Measurements from ENCODE around the gene DNAJC28.
"Not testable (repeated sequence)": the region's sequence is repeated elsewhere in the genome, so short reads cannot be mapped to it uniquely, and the experiment has no call there.

Gene DNAJC28, protein sequence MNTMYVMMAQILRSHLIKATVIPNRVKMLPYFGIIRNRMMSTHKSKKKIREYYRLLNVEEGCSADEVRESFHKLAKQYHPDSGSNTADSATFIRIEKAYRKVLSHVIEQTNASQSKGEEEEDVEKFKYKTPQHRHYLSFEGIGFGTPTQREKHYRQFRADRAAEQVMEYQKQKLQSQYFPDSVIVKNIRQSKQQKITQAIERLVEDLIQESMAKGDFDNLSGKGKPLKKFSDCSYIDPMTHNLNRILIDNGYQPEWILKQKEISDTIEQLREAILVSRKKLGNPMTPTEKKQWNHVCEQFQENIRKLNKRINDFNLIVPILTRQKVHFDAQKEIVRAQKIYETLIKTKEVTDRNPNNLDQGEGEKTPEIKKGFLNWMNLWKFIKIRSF

DNA sequence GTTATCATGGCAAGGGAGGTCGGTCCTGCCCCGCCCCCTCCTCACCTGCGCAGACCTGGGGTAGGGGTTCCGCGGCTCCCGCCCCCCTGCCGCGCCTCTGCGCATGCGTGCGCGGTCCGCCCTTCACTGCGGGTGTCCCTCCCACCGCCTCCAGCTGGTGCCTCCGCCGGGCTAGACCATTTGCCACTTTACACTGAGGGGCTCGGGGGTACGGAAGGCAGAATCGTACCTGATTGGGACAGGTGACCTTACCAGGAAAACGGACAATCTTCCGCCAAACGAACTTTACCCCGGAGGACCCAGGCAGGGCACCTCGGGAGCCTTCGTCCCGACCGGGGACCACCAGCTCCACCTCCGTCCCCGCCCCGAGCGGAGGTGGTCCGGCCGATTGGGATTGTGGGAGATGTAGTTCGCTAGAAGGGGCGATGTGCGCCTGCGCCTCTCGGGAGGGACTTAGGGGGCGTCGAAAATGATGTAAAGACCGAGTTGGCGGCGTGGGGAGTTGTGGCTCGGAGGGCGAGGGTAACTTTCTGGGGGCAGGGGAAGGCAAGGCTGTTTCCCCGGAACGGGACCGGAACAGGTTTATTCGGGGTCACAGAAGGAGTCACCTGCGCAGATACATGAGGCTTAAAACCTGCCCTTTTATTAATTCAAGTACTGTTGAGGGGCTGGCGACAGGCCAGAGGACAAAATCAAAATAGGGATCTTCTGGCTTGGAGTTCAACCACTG lies at the start of gene DNAJC28:
Gene DNAJC28, minus strand, starts transcription at position 344 of the 730 bp plus-strand sequence. CDS start 2,323 bp downstream, outside the sequence.
- peak; percentile 90 for DNase-seq

DNA sequence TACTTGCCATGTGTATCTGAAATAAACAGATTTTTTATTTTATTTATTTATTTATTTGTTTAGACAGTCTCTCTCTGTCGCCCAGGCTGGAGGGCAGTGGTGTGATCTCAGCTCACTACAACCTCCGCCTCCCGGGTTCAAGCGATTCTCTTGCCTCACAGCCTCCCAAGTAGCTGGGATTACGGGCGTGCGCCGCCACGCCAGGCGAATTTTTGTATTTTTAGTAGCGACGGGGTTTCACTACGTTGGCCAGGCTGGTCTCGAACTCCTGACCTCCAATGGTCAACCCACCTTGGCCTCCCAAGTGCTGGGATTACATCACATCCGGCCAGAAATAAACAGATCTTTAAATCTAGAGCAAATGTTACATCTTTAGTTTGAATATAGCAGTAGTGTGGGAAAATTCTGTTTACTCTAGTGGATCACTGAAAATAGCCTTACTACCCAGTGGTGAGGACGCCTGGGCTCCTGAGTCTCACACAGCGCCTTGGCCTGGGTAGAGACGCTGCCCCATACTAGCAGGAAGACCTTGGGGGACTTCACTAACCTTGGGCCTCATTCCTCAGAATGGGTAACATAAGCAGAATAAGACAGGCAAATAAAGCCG lies 49.7 kb upstream of the DNAJC28 start:
- DNase-seq, result no peak

DNA sequence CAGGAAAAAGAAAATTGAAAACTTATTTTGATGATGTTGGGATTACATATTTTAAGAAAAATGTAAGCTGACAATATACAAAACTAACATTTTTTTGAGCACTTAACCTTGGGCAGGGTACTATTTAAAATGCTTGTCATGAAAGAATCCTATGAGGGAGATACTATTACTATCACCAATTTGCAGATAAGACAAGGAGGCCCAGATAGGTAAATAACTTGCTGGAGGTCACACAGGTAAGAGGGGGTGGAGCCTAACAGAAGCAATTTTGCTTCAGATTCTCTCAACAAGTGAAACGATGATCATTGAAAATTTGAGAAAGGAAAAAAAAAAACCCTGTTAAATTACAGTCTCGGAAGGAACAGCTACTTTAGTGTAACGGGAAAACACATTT lies 49.2 kb upstream of the DNAJC28 start:
- DNase-seq, result no peak

DNA sequence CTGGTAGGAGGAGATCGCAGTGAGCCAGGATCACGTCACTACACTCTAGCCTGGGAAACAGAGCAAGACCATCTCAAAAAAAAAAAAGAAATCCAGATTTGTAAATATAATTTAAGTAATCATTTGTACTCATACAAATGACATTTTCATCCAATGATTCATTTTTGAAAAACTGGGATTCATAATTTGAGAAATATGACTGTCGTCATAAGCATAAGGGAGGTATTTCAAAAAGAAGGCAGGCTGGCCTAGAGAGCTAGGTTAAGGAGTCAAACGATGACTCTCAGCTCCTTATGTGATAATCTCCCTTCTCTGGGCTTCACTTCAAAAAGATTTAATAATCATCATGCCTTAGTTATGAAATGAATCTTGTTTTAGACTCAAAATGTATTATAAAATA lies 48.1 kb upstream of the DNAJC28 start:
- no peak for DNase-seq

DNA sequence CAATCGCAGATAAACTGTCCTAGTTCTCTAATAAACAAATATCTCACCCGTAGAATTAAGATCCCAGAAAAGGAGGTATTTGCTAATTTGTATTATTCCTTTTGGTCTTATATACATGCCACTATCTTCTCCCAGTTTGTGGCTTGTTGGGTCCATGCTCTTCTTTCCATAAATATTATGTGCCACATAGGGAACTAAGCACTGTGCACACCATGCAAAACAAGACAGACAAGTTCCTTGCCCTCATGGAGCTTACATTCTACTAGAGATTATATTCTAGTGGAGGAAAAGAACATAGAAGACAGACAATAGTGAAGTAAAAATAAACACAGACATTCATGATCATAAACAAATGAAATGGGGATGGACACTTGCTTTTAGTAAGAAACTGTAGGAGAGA lies 45.7 kb upstream of the DNAJC28 start:
- no peak for DNase-seq

DNA sequence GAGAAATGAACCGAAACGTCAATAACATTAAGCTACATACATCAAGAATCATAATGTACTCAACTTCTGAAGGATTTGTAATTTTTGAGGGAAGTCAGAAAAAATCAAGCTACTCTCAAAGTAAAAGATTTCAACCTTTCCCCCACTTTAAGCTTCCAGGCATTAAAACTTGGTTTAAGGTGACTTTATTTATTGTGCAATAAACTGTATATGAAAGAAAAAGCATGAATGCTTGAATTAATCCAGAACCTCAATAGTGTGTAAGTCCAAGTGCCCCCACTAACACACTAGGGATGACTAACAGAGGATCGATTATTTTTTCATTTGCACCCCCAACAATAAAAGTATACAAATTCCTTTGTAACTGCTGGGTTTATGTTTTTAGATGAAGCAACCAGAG lies 39.5 kb upstream of the DNAJC28 start:
- no peak for DNase-seq

DNA sequence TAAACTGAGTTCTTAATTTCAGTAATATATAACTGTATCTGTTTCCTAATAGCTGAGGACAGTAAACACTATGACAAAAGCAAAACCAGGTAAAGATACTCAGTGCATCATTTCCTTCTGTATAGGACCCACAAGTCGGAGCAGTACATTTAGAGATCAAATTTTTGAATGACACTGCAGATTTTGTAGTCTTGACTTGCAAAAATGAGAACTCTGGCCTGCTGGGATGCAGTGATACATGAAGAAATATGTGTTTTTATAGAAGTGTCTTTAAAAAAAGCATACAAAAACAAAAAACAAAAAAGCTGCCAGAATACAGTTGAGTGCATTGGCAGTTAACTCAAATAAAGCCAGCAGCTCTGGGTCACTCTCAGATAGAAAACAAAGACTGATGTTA lies 31.4 kb upstream of the DNAJC28 start:
- DNase-seq, result no peak

DNA sequence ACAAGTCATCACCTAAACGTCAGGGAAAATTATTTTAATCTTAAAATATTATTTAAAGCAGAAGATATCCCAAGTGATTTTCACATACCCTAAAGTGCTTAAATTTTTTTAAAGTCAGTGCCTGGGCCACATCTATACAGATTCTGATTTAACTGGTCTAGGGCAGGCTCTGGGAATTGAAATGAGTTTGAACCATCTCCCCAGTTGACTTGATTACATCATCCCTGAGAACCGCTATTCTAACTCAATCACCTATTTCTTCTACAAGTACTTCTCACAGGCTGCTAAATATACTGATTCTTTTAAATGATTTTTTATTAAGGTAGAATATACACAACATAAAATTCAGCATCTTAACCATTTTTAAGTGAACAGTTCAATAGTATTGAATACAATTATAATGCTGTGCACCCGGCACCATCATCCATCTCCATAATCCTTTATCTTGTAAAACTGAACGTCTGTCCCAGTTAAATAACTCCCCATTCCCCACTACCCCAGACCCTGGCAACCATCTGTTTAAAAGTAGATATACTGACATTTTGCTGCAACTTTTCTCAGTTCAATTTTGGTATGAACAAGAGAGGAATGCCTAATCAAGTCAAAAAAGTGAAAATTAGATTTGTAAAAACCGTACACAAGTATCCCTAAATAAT lies 30.9 kb upstream of the DNAJC28 start:
- no peak for DNase-seq

DNA sequence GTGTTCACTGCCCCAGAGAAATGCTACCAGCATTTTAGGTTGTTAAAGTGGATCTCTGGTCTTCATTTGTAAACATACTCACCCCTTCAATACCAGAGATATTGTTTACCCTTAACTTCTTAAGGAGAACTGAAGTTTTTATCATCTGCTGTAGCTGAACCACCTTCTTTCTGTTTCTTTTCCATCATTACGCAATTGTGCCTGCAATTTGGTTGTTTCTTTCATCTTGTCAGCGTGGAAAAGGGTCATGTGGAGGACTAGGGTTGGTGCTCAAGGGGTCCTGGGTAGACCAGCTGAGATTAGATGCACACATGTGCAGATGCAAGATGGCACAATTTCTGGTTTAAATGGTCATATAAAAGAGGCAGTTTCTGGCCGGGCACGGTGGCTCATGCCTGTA lies 27.4 kb upstream of the DNAJC28 start:
- DNase-seq, result no peak

DNA sequence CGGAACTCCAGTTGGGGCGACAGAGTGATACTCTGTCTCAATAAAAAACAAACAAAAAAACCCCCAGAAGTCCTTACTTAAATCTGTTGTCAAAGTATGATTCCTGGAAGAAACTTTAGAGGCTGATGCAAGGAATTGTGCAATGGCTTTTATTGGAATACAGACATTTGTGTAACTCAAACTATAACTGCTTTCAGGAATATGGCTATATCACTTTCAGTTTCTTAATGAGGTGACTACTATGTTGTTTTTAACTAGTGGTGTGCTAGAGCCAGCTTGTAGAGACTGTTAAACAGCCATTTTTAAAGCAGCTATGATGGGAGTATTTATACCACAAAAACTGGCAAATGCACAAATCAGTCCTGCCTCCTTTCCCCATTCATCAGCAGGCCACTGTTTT lies 22.7 kb upstream of the DNAJC28 start:
- no peak for DNase-seq

DNA sequence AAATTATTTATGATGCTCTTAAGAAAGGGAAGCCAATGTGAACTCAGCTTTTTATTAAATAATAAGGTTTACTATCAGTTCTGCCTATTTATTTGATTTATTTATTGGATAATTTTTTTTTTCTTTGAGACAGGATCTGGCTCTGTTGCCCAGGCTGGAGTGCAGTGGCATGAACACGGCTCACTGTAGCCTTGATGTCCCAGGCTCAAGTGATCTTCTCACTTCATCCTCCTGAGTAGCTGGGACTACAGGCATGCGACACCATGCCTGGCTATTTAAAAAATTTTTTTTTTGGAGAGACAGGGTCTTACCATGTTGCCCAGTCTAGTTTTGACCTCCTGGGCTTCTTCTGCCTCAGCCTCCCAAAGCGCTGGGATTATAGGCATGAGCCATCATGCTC lies 21.0 kb upstream of the DNAJC28 start:
- DNase-seq, result no peak

DNA sequence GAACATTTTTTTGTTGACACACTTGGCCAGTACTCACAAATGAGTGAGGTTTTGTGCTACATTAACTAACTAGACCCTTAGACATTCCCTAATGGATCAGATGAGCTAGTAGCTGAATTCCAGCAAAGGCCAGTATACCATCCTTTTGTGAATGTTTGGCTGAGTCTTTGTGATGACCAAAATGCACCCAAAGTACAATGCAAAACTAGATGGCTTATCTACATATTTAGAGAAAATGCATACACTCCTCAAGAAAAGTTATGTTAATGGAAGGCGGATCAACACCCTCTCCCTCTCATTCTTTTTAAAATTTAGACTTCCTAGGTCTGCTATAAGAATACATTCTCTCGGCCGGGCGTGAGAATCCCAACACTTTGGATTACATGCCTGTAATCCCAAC lies 20.1 kb upstream of the DNAJC28 start:
- DNase-seq, result no peak

DNA sequence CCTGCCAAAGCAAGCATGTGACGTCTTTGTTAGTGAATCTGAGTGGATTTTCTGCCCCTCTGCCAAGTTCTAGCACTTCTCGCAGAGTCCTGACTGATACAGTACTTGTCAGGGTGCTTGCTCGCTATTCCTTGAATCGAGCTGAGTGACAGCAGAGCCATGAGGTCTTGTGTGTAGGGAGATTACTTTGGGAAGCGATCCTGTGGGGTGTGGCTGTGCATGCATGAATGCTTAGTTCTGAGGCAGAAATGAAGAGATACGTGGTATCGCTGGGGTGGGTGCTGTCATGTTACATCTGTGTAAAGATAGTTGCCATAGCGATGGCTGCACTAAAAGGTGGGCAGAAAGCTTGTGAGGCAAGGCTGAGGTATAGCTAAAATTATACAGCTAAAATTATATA lies 19.3 kb upstream of the DNAJC28 start:
- no peak for DNase-seq

DNA sequence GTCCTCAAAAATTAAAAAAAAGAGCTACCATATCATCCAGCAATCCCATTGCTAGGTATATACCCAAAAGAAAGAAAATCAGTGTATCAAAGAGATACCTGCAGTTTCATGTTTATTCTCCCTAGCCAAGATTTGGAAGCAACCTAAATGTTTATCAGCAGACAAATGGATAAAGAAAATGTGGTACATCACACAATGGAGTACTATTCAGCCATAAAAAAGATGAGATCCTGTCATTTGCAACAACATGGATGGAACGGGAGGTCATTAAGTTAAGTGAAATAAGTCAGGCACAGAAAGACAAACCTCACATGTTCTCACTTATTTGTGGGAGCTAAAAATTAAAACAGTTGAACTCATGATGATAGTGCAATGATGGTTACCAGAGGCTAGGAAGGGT lies 15.5 kb upstream of the DNAJC28 start:
- not testable (repeated sequence) for DNase-seq

DNA sequence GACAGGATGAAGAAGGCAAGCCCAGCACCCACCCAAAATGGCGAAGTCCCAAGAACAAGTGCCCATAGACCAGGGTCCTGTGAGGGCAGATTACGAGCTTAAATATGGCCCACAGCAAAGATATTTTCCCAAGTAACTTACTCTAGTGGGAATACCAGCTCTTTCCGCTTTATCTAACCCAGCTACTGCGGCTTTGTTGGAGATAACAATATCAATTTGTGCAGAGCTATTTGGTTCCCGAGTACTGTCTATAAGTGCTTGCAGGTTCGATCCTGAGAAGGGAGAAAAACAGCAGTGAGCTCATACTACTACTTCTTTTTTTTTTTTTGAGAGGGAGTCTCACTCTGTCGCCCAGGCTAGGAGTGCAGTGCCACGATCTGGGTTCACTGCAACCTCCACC lies 14.3 kb upstream of the DNAJC28 start:
- DNase-seq, result no peak

DNA sequence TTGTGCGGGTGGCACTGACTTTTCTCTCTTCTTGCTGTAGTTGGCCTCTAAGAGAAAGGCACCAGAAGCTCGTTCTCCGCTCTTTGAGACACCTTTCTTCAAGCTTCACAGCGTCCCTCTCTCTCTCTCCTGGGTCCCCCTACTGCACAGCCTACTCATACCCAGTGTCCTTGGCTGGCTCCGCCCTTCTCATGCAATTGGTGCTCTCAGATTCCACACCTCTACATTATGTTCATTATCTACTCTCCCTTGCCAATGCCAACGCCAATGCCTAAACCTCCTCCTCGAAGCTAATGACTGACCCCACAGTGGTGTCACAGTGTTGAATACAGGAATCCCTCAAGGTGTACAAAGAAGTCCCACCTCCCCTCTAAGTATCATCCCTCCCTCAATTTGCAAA lies 4.8 kb upstream of the DNAJC28 start:
- no peak for DNase-seq

DNA sequence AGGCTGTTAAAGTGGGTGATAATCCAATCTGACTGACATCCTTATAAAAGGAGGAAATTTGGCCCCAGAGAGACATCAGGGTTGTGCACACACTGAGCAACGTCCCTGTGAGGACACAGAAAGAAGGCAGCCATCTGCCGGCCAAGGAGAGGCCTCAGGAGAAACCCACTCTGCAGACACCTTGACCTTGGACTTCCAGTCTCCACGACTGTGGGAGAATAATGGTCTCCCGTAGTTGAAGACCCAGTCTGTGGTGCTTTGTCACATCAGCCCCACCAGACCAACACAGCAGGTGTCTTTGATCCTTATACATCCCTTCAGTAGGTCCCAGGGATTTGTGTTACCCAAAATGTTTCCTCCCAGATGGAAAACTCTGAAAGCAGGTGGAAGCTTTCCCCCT lies 4.2 kb upstream of the DNAJC28 start:
- no peak for DNase-seq

DNA sequence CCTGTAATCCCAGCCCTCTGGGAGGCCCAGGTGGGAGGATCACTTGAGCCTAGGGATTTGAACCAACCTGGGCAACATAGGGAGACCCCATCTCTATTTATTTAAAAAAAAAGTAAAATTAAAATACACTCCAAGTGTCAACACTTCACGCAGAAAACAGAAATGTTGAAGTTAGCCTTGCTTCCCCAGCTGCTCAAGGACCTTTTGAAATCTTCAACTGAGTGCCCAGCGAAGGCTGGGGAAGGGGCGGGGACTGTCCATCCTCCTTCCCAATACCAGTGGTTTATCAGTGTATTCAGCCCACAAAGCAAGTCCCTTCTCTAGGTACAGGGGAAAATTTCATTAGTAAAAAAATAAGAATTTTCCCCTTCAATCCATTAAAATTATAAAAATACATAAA lies 2.2 kb upstream of the DNAJC28 start:
- DNase-seq, result no peak

DNA sequence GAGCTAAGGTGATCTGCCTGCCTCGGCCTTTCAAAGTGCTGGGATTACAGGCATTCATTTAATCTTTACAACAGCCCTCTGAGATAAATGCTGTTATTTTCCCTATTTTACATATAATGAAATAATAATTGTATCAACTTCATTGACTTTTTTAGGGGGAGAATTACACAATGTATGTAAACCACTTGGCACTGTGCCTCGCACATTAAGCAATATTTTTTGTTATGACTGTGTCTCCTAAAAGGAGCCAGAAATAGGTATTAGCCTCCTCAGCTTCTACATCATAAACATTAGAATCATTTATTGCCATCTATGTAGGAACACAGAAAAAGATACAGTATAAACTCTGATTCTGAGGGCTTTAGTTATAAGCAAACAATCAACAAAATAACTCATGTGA lies 1.1 kb upstream of the DNAJC28 start:
- no peak for DNase-seq

DNA sequence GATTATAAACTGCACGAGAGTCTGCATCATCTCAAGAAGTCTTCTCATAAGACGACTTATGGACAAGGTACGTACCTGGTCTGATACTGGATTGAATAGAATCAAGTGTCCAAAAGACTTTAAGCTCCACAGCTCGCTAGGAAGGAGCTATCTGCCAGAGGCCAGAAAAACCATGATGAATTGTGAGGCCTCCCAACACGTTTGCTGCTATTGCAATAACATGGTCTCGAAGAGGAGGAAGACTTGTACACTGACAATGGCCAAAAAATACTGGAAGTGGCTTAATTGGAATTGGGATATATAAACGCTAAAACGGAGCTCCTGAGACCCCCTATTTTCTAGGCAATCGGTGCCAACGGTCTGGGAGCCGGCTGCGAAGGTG lies 534 bp downstream of the DNAJC28 start:
- no peak for DNase-seq

DNA sequence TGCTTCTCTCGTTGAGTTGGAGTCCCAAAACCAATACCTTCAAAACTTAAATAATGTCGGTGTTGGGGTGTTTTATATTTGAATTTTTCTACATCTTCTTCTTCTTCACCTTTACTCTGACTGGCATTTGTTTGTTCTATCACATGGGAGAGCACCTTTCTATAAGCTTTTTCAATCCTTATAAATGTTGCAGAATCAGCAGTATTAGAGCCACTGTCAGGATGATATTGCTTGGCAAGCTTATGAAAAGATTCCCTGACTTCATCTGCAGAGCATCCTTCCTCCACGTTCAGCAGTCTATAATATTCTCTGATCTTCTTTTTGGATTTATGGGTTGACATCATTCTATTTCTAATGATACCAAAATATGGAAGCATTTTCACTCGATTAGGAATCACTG lies 2.6 kb downstream of the DNAJC28 start:
- DNase-seq, result no peak

DNA sequence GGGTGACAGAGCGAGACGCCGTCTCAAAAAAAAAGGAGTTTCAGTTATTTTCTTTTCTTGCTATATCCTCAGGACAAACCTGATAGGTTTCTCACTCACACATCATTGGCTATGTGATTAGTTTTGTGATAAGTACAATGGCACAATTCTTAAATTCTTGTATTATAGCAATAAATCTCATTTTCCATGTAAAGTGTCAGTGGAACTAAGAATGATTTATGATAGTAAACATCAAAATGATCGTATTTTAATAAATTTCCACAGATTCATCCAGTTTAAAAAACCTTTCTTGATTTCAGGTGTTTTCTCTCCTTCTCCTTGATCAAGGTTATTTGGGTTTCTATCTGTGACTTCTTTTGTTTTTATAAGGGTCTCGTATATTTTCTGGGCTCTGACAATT lies 3.5 kb downstream of the DNAJC28 start:
- no peak for DNase-seq

DNA sequence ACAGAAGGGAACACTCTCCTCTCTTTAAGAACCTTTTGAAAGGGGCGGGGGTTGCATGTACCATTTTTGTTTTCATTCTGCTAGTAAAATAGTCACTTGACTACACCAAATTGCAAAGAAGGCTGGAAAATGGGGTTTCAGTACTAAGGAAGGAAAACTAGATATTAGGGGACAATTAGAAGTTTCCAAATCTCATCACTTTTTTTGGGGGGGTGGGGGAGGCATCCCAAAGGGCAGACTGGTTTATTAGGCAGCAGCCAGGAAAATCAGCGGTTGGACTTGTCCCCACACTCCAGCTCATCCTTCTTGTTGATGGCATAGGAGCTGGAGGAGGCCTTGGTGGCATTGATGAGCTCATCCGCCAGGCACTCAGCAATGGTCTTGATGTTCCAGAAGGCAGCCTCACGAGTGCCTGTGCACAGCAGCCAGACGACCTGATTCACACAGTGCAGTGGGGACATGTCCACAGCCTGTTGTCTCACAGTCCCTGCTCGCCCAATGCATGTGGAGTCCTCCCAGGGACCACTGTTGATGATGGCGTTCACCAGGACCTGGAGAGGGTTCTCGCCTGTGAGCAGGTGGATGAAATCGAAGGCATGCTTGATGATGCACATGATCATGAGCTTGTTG lies 10.1 kb downstream of the DNAJC28 start:
- DNase-seq, result no peak

Measured in NCI-H774 (cell line).